Measurements from ENCODE around the gene CUX1.

The CUX1 gene

GRCh38 chr7:101934618-101935017, 117.2 kb downstream of the CUX1 start:
- peaks cover 27% of the 10 kb centered on the region for H3F3A ChIP-seq (ENCODE audit: control insufficient read depth, insufficient read depth)
- TF ChIP-seq EZH2phosphoT487 (IDR thresholded peaks at IDR 0.05; ENCODE audit: borderline replicate concordance, low read length) (no peak), CTCF (IDR thresholded peaks at IDR 0.05; ENCODE audit: low read depth, low read length, poor library complexity, severe bottlenecking) (no peak)
- H3K36me3 ChIP-seq (ENCODE audit: control insufficient read depth, low read length) = peaks cover 44% of the 10 kb centered on the region
- peaks cover 97% of the 10 kb centered on the region for H3K79me2 ChIP-seq (ENCODE audit: control insufficient read depth, low read length)
- no peak overlapping the region for H3K27ac ChIP-seq (ENCODE audit: low read depth, low read length)
- peaks cover 48% of the 10 kb centered on the region for H4K20me1 ChIP-seq (ENCODE audit: control insufficient read depth, insufficient read depth, low read depth, low read length)
- peaks cover 88% of the 10 kb centered on the region for H3K4me1 ChIP-seq (ENCODE audit: control insufficient read depth, low read length)
- H3K4me2 ChIP-seq (ENCODE audit: low read length) = peak overlapping the region; percentile 58
- peak overlapping the region; percentile 42 for H3K4me3 ChIP-seq (ENCODE audit: low read length)
- H3K9me2 ChIP-seq (replicated peaks; ENCODE audit: control insufficient read depth, low read length) = no peaks in the 10 kb centered on the region
- no peaks in the 10 kb centered on the region for H3K9me3 ChIP-seq (ENCODE audit: control insufficient read depth, insufficient read depth, low read length)
- no peaks in the 10 kb centered on the region for H3K27me3 ChIP-seq (ENCODE audit: control insufficient read depth, low read length)

GRCh38 chr7:101935521-101936141, 118.2 kb downstream of the CUX1 start:
- H3K4me2 ChIP-seq (ENCODE audit: low read length) = peak overlapping the region; percentile 28

GRCh38 chr7:101936223-101936610, 118.8 kb downstream of the CUX1 start:
- H3K4me2 ChIP-seq (ENCODE audit: low read length) = peak overlapping the region; percentile 28
- H3K79me2 ChIP-seq (ENCODE audit: control insufficient read depth, low read length) = peaks cover 97% of the 10 kb centered on the region
- H3K9me2 ChIP-seq (replicated peaks; ENCODE audit: control insufficient read depth, low read length) = no peaks in the 10 kb centered on the region
- peaks cover 97% of the 10 kb centered on the region for H3K4me1 ChIP-seq (ENCODE audit: control insufficient read depth, low read length)
- peaks cover 27% of the 10 kb centered on the region for H3F3A ChIP-seq (ENCODE audit: control insufficient read depth, insufficient read depth)
- no peaks in the 10 kb centered on the region for H3K27me3 ChIP-seq (ENCODE audit: control insufficient read depth, low read length)
- H4K20me1 ChIP-seq (ENCODE audit: control insufficient read depth, insufficient read depth, low read depth, low read length) = peaks cover 52% of the 10 kb centered on the region
- H3K9me3 ChIP-seq (ENCODE audit: control insufficient read depth, insufficient read depth, low read length) = no peaks in the 10 kb centered on the region
- H3K4me3 ChIP-seq (ENCODE audit: low read length) = no peak overlapping the region
- TF ChIP-seq CTCF (IDR thresholded peaks at IDR 0.05; ENCODE audit: low read depth, low read length, poor library complexity, severe bottlenecking) (no peak), EZH2phosphoT487 (IDR thresholded peaks at IDR 0.05; ENCODE audit: borderline replicate concordance, low read length) (no peak)
- H3K36me3 ChIP-seq (ENCODE audit: control insufficient read depth, low read length) = peaks cover 42% of the 10 kb centered on the region
- no peak overlapping the region for H3K27ac ChIP-seq (ENCODE audit: low read depth, low read length)

More at GRCh38 chr7:101935521-101936141, 118.2 kb downstream of the CUX1 start:
- Histone ChIP-seq H3K4me1 (ENCODE audit: control insufficient read depth, low read length) (peaks cover 97% of the 10 kb centered on the region), H3K79me2 (ENCODE audit: control insufficient read depth, low read length) (peaks cover 97% of the 10 kb centered on the region), H3K36me3 (ENCODE audit: control insufficient read depth, low read length) (peaks cover 43% of the 10 kb centered on the region), H4K20me1 (ENCODE audit: control insufficient read depth, insufficient read depth, low read depth, low read length) (peaks cover 48% of the 10 kb centered on the region), H3K4me3 (ENCODE audit: low read length) (peak overlapping the region; percentile 2; the same call in 1 of the 2 replicates), H3K9me2 (replicated peaks; ENCODE audit: control insufficient read depth, low read length) (no peaks in the 10 kb centered on the region), H3K27me3 (ENCODE audit: control insufficient read depth, low read length) (no peaks in the 10 kb centered on the region), H3K9me3 (ENCODE audit: control insufficient read depth, insufficient read depth, low read length) (no peaks in the 10 kb centered on the region), H3K27ac (ENCODE audit: low read depth, low read length) (no peak overlapping the region), H3F3A (ENCODE audit: control insufficient read depth, insufficient read depth) (peaks cover 27% of the 10 kb centered on the region)
- TF ChIP-seq CTCF (IDR thresholded peaks at IDR 0.05; ENCODE audit: low read depth, low read length, poor library complexity, severe bottlenecking) (no peak), EZH2phosphoT487 (IDR thresholded peaks at IDR 0.05; ENCODE audit: borderline replicate concordance, low read length) (no peak)
